Measurements from ENCODE around the gene CCNJ.
"Not testable (repeated sequence)": the region's sequence is repeated elsewhere in the genome, so short reads cannot be mapped to it uniquely, and the experiment has no call there.

The CCNJ gene

GRCh38 chr10:96043033-96043892 lies at the start of gene CCNJ:
CCNJ (plus strand) TSS chr10:96043583; CDS start chr10:96044394, 811 bp downstream.
- peak; percentile 99 for DNase-seq (ENCODE audit: low spot score)

- DNase-seq (ENCODE audit: low spot score) = not testable (repeated sequence)
These were observed 49.0 kb upstream of the CCNJ start for GRCh38 chr10:95994376-95994775.

- DNase-seq (ENCODE audit: low spot score) = no peak
These were observed 45.1 kb upstream of the CCNJ start for GRCh38 chr10:95998255-95998784.

- no peak for DNase-seq (ENCODE audit: low spot score)
These were observed 29.4 kb upstream of the CCNJ start for GRCh38 chr10:96013956-96014355.

- no peak for DNase-seq (ENCODE audit: low spot score)
These were observed 28.8 kb upstream of the CCNJ start for GRCh38 chr10:96014473-96015102.

GRCh38 chr10:96017191-96017687 lies 26.1 kb upstream of the CCNJ start:
- DNase-seq (ENCODE audit: low spot score) = peak; percentile 55

- no peak for DNase-seq (ENCODE audit: low spot score)
These were observed 22.1 kb upstream of the CCNJ start for GRCh38 chr10:96021332-96021731.

- no peak for DNase-seq (ENCODE audit: low spot score)
These were observed 20.6 kb upstream of the CCNJ start for GRCh38 chr10:96022739-96023138.

GRCh38 chr10:96023168-96023567 lies 20.2 kb upstream of the CCNJ start:
- no peak for DNase-seq (ENCODE audit: low spot score)

- DNase-seq (ENCODE audit: low spot score) = no peak
These were observed 17.8 kb upstream of the CCNJ start for GRCh38 chr10:96025566-96025965.

GRCh38 chr10:96034625-96035024 lies 8.8 kb upstream of the CCNJ start:
- DNase-seq (ENCODE audit: low spot score) = no peak

GRCh38 chr10:96038476-96039387 lies 4.7 kb upstream of the CCNJ start:
- DNase-seq (ENCODE audit: low spot score) = no peak

- no peak for DNase-seq (ENCODE audit: low spot score)
These were observed 2.2 kb upstream of the CCNJ start for GRCh38 chr10:96041146-96041545.

- peak; percentile 74 for DNase-seq (ENCODE audit: low spot score)
These were observed 721 bp downstream of the CCNJ start for GRCh38 chr10:96043893-96044715.

GRCh38 chr10:96044736-96045135 lies 1.4 kb downstream of the CCNJ start:
- DNase-seq (ENCODE audit: low spot score) = peak; percentile 21

GRCh38 chr10:96046546-96046945 lies 3.2 kb downstream of the CCNJ start:
- no peak for DNase-seq (ENCODE audit: low spot score)

- no peak for DNase-seq (ENCODE audit: low spot score)
These were observed 3.7 kb downstream of the CCNJ start for GRCh38 chr10:96047004-96047649.

- DNase-seq (ENCODE audit: low spot score) = not testable (repeated sequence)
These were observed 4.5 kb downstream of the CCNJ start for GRCh38 chr10:96047925-96048324.

- no peak for DNase-seq (ENCODE audit: low spot score)
These were observed 6.0 kb downstream of the CCNJ start for GRCh38 chr10:96049340-96049739.

GRCh38 chr10:96053985-96054384 lies 10.6 kb downstream of the CCNJ start:
- DNase-seq (ENCODE audit: low spot score) = no peak

Measured in AG08396 (cell line).